Neural crest cell (in vitro differentiated cells): ENCODE measurements around the gene HOXA3. TPM values are rescaled to one million over a fixed set of nuclear protein-coding genes. Genes with fewer than 3 reads are reported as not detected.

ENCODE experiments used
- DNase-seq: peaks from one replicate; pipeline ENCODE4 v3.0.0; 2021; ENCODE audit warnings: low read depth, mixed read lengths, low spot score
- H3K27ac Mint-ChIP-seq: one replicate; pipeline ENCODE4 v1.8.0; 2021; ENCODE audit warnings: mild to moderate bottlenecking, mixed read lengths; ENCODE audit not compliant: unreplicated experiment
- H3K27me3 Mint-ChIP-seq: 2 replicates; pipeline ENCODE4 v1.8.0; 2021; ENCODE audit warnings: low read depth, mild to moderate bottlenecking, mixed read lengths
- H3K36me3 Mint-ChIP-seq: 2 replicates; pipeline ENCODE4 v1.8.0; 2021; ENCODE audit warnings: low read depth, mild to moderate bottlenecking, mixed read lengths
- H3K4me1 Mint-ChIP-seq: 2 replicates; pipeline ENCODE4 v1.8.0; 2021; ENCODE audit warnings: mixed read lengths
- H3K4me3 Mint-ChIP-seq: one replicate; pipeline ENCODE4 v1.8.0; 2021; ENCODE audit warnings: mild to moderate bottlenecking, mixed read lengths
- H3K9me3 Mint-ChIP-seq: 2 replicates; pipeline ENCODE4 v1.8.0; 2021; ENCODE audit warnings: mixed read lengths
- CTCF ChIP-seq: fragments of 200-600 bp; sonication (generic); conservative IDR thresholded peaks from 2 replicates; pipeline ENCODE4 v1.5.0; 2021; ENCODE audit warnings: antibody characterized with exemption, mild to moderate bottlenecking
- total RNA-seq: library from RNA; stranded (reverse); gene quantifications from 2 replicates; pipeline ENCODE4 v1.2.1, GENCODE V29; 2021

HOXA3 gene
- total RNA-seq, 1 donor from 2014 or later = 10.6 TPM

GRCh38 chr7:27194686-27195379, 42.5 kb upstream of the HOXA3 start:
- peaks cover 95% of the 10 kb centered on the region for H3K27me3 Mint-ChIP-seq
- no peak overlapping the region for H3K4me3 Mint-ChIP-seq
- DNase-seq = no peak
- no peaks in the 10 kb centered on the region for H3K4me1 Mint-ChIP-seq
- H3K27ac Mint-ChIP-seq = no peak overlapping the region
- no peaks in the 10 kb centered on the region for H3K9me3 Mint-ChIP-seq
- TF ChIP-seq CTCF = no peak
- H3K36me3 Mint-ChIP-seq = no peaks in the 10 kb centered on the region

- no peak overlapping the region for H3K4me3 Mint-ChIP-seq
- DNase-seq = no peak
- no peak for TF ChIP-seq CTCF
- H3K36me3 Mint-ChIP-seq = no peaks in the 10 kb centered on the region
- no peak overlapping the region for H3K27ac Mint-ChIP-seq
- no peaks in the 10 kb centered on the region for H3K9me3 Mint-ChIP-seq
- H3K4me1 Mint-ChIP-seq = no peaks in the 10 kb centered on the region
- peaks cover 99% of the 10 kb centered on the region for H3K27me3 Mint-ChIP-seq
Observed at GRCh38 chr7:27194002-27194352, 41.6 kb upstream of the HOXA3 start.

- no peaks in the 10 kb centered on the region for H3K36me3 Mint-ChIP-seq
- no peaks in the 10 kb centered on the region for H3K9me3 Mint-ChIP-seq
- TF ChIP-seq CTCF = no peak
- peaks cover 99% of the 10 kb centered on the region for H3K27me3 Mint-ChIP-seq
- no peak overlapping the region for H3K4me3 Mint-ChIP-seq
- peaks cover 3% of the 10 kb centered on the region for H3K4me1 Mint-ChIP-seq
- DNase-seq = no peak
- no peak overlapping the region for H3K27ac Mint-ChIP-seq
Observed at GRCh38 chr7:27193335-27194001, 41.1 kb upstream of the HOXA3 start.

GRCh38 chr7:27192546-27193334, 40.4 kb upstream of the HOXA3 start:
- H3K27me3 Mint-ChIP-seq = peaks cover 99% of the 10 kb centered on the region
- no peaks in the 10 kb centered on the region for H3K36me3 Mint-ChIP-seq
- no peak overlapping the region for H3K27ac Mint-ChIP-seq
- no peaks in the 10 kb centered on the region for H3K9me3 Mint-ChIP-seq
- H3K4me1 Mint-ChIP-seq = peaks cover 5% of the 10 kb centered on the region
- H3K4me3 Mint-ChIP-seq = no peak overlapping the region
- TF ChIP-seq CTCF = no peak
- DNase-seq = no peak

- no peak for DNase-seq
- no peak for TF ChIP-seq CTCF
- Mint-ChIP-seq H3K27ac (no peak overlapping the region), H3K4me1 (peaks cover 5% of the 10 kb centered on the region), H3K27me3 (peaks cover 99% of the 10 kb centered on the region), H3K9me3 (no peaks in the 10 kb centered on the region), H3K4me3 (no peak overlapping the region), H3K36me3 (no peaks in the 10 kb centered on the region)
Observed at GRCh38 chr7:27191833-27192545, 39.6 kb upstream of the HOXA3 start.
